K562 (cell line): ENCODE results near the gene OR1I1. TPM values are rescaled to one million over a fixed set of nuclear protein-coding genes. Genes with fewer than 3 reads are reported as not detected.
A peak's percentile ranks its signal among the peaks of the same experiment; 100 is the strongest.

ENCODE experiments used
- ATAC-seq: fragments of 200-7000 bp; cut with Tn5 transposase; 3 replicates; pipeline ENCODE4 v1.9.1; 2020; ENCODE audit warnings: moderate library complexity
- BruUV-seq: library from RNA; stranded (reverse); fragments of 400-500 nt; replicated peaks from 2 replicates; lab custom pipeline; 2021; lab: Mats Ljungman, UMichigan
- CTCF ChIA-PET: fragments of 300-600 bp; formaldehyde crosslinking; extraction: SDS; loops from one replicate; lab custom pipeline; 2021; ENCODE audit warnings: low intra/inter-chr PET ratio; lab: Yijun Ruan, JAX
- POLR2A ChIA-PET: fragments of 300-600, 350-650 bp; sonication (Branson Sonifier 250); formaldehyde crosslinking; extraction: SDS; loops from one replicate; lab custom pipeline; 2021; ENCODE audit warnings: antibody characterized with exemption, inconsistent platforms; lab: Yijun Ruan, JAX
- DNase-seq, 4 experiments: peaks; one replicate each; pipeline versions ENCODE4 v3.0.0 to v3.0.0-alpha.2; 2011 to 2018; ENCODE audit warnings: low spot score in 3 of 4, mixed read lengths in 3 of 4; ENCODE audit errors: extremely low read depth in 1 of 4
- FAIRE-seq: peaks from 2 replicates; lab custom pipeline; 2011; peaks lifted over from hg19 to GRCh38; lab: Jason Lieb, UNC
- H2AFZ ChIP-seq: 2 replicates; pipeline ENCODE4 v1.6.0; 2011; ENCODE audit warnings: low read depth, low read length, control low read depth, inconsistent platforms
- H3K27ac ChIP-seq: fragments of 200-600 bp; 3 replicates; pipeline ENCODE4 v1.8.0; 2011; ENCODE audit warnings: low read depth, mild to moderate bottlenecking, control low read depth, inconsistent platforms, low read length, moderate library complexity, mixed read lengths; ENCODE audit errors: extremely low read depth
- H3K27me3 ChIP-seq, 2 experiments: fragments of 300-600 bp in 1 of 2; 2 replicates in 1 of 2; 3 replicates in 1 of 2; pipeline versions ENCODE4 v1.6.0 to v1.8.0; 2011; ENCODE audit warnings: inconsistent platforms in 2 of 2, low read length in 2 of 2, mild to moderate bottlenecking in 1 of 2, mixed read lengths in 1 of 2, moderate library complexity in 1 of 2; ENCODE audit not compliant: control insufficient read depth in 2 of 2, insufficient read depth in 2 of 2
- H3K36me3 ChIP-seq: fragments of 300-600 bp; 3 replicates; pipeline ENCODE4 v1.8.0; 2011; ENCODE audit warnings: mild to moderate bottlenecking, low read length, inconsistent platforms; ENCODE audit not compliant: control insufficient read depth, insufficient read depth
- H3K4me1 ChIP-seq, 2 experiments: fragments of 200-600 bp in 1 of 2; replicated peaks in 1 of 2; 2 replicates in 1 of 2; 3 replicates in 1 of 2; pipeline versions ENCODE4 v1.5.1 to v1.8.0; 2011; ENCODE audit warnings: inconsistent platforms in 2 of 2, low read length in 2 of 2, mild to moderate bottlenecking in 1 of 2, mixed read lengths in 1 of 2, moderate library complexity in 1 of 2; ENCODE audit not compliant: control insufficient read depth in 2 of 2, insufficient read depth in 2 of 2
- H3K4me2 ChIP-seq: 2 replicates; pipeline ENCODE4 v1.6.1; 2011; ENCODE audit warnings: low read length, control low read depth, inconsistent platforms, mixed read lengths; ENCODE audit not compliant: insufficient read depth
- H3K4me3 ChIP-seq: fragments of 200-600 bp; sonication (generic), shearing (Covaris generic); 2 replicates; pipeline ENCODE4 v1.5.1; 2016; ENCODE audit warnings: control low read depth, inconsistent platforms
- H3K79me2 ChIP-seq: fragments of 200-600 bp; 3 replicates; pipeline ENCODE4 v1.8.0; 2011; ENCODE audit warnings: low read length, inconsistent platforms; ENCODE audit not compliant: control insufficient read depth, insufficient read depth
- H3K9ac ChIP-seq, 2 experiments: 2 replicates each; pipeline versions ENCODE4 v1.6.0 to v1.6.1; 2011; ENCODE audit warnings: low read depth in 2 of 2, low read length in 2 of 2, control low read depth in 1 of 2, inconsistent platforms in 1 of 2, mild to moderate bottlenecking in 1 of 2, mixed read lengths in 1 of 2; ENCODE audit not compliant: insufficient read depth in 1 of 2
- H3K9me1 ChIP-seq: one replicate; pipeline ENCODE4 v1.6.0; 2011; ENCODE audit warnings: inconsistent platforms, mild to moderate bottlenecking, low read length, moderate library complexity; ENCODE audit not compliant: control insufficient read depth, insufficient read depth
- H3K9me3 ChIP-seq: replicated peaks from 2 replicates; pipeline ENCODE4 v1.5.1; 2011; ENCODE audit warnings: low read depth, low read length, inconsistent platforms; ENCODE audit not compliant: control insufficient read depth, insufficient read depth
- H4K20me1 ChIP-seq: replicated peaks from 2 replicates; pipeline ENCODE4 v1.6.1; 2011; ENCODE audit warnings: low read length, inconsistent platforms, mixed read lengths; ENCODE audit not compliant: control insufficient read depth, insufficient read depth
- CHD4 ChIP-seq: fragments of 200-600 bp; sonication (generic); IDR thresholded peaks from 3 replicates; pipeline ENCODE4 v1.6.1; 2012; ENCODE audit warnings: low read depth, mild to moderate bottlenecking, mixed read lengths, low read length, inconsistent platforms; ENCODE audit not compliant: insufficient read depth, insufficient replicate concordance, poor library complexity, severe bottlenecking
- L3MBTL2 ChIP-seq: fragments of 450-650 bp; IDR thresholded peaks from 2 replicates; pipeline ENCODE4 v1.6.1; 2016; ENCODE audit warnings: mild to moderate bottlenecking, moderate library complexity
- PTRF ChIP-seq: fragments of 450-650 bp; IDR thresholded peaks from 2 replicates; pipeline ENCODE4 v1.6.1; 2016; ENCODE audit warnings: mild to moderate bottlenecking, missing genetic modification characterization, missing compliant biosample characterization
- TRIM28 ChIP-seq: fragments of 450-650 bp; IDR thresholded peaks from 2 replicates; pipeline ENCODE4 v1.6.1; 2017
- ZNF12 ChIP-seq: sonication (generic); formaldehyde crosslinking; IDR thresholded peaks from 2 replicates; pipeline ENCODE4 v1.4.0; 2020; ENCODE audit warnings: mild to moderate bottlenecking, missing genetic modification reagents
- ZNF551 ChIP-seq: fragments of 250-450 bp; sonication (Bioruptor Pico); IDR thresholded peaks from 2 replicates; pipeline ENCODE4 v1.5.0; 2021; ENCODE audit warnings: mild to moderate bottlenecking, moderate library complexity
- ZNF76 ChIP-seq: fragments of 250-450 bp; sonication (Bioruptor Pico); IDR thresholded peaks from 2 replicates; pipeline ENCODE4 v1.4.0; 2020; ENCODE audit warnings: mild to moderate bottlenecking, moderate library complexity, borderline replicate concordance
- WGBS: fragments of 100-300 bp; shearing (Covaris generic); methylation state at CpG from one replicate; pipeline ENCODE4 v1.1.6; 2016; ENCODE audit warnings: low coverage, mixed read lengths; ENCODE audit not compliant: insufficient coverage; ENCODE audit errors: missing lambda C conversion rate; 5-methylcytosine and 5-hydroxymethylcytosine counted together
- in situ Hi-C: fragments of 300-500 bp; cut with MboI; formaldehyde crosslinking; loops from 4 replicates; pipeline ENCODE4 v1.15.0; 2018; ENCODE audit warnings: inconsistent platforms, mixed read lengths
- intact Hi-C: fragments of 100-400 bp; cut with micrococcal nuclease; formaldehyde crosslinking; loops from 2 replicates; pipeline ENCODE4 v1.14.2; 2022
- polyA plus RNA-seq, 8 experiments: library from polyadenylated mRNA; depleted of rRNA in 4 of 8; stranded (reverse) in 5 of 8; unstranded in 3 of 8; fragments of >200 nt; fragmentation: Nextera tagmentation in 2 of 8; fragmentation: Illumina TruSeq in 1 of 8; extraction: Ambion mirVana in 2 of 8; extraction: Trizol in 1 of 8; gene quantifications; 2 replicates each; pipeline versions ENCODE4 v1.2.1 to v1.2.3, GENCODE V29; 2011 to 2014; ENCODE audit warnings: inconsistent platforms in 1 of 8, missing spikeins in 1 of 8
- total RNA-seq, 7 experiments: library from RNA; depleted of rRNA in 6 of 7; stranded (reverse); fragments of >200 nt in 6 of 7; fragmentation: Illumina TruSeq in 2 of 7; extraction: Trizol in 2 of 7; gene quantifications; 2 replicates each; pipeline versions ENCODE4 v1.2.1 to v1.2.3, GENCODE V29; 2011 to 2021; ENCODE audit warnings: low replicate concordance in 1 of 7
- TF ChIP-seq, protein P1 (sequence below), 2 experiments: fragments of 450-650 bp; IDR thresholded peaks; 2 replicates each; pipeline ENCODE4 v1.6.1; 2016; ENCODE audit warnings: mild to moderate bottlenecking in 2 of 2, borderline replicate concordance in 1 of 2, low read depth in 1 of 2, moderate library complexity in 1 of 2
- TF ChIP-seq, protein P2 (sequence below): sonication (generic); formaldehyde crosslinking; IDR thresholded peaks from 2 replicates; pipeline ENCODE4 v1.5.0; 2020; ENCODE audit warnings: missing genetic modification reagents

OR1I1 gene
- total and polyA plus RNA-seq, 9 of the 15 experiments (the other 6 are each of a cell fraction or from before 2014, with no cell fraction given): not detected

DNA sequence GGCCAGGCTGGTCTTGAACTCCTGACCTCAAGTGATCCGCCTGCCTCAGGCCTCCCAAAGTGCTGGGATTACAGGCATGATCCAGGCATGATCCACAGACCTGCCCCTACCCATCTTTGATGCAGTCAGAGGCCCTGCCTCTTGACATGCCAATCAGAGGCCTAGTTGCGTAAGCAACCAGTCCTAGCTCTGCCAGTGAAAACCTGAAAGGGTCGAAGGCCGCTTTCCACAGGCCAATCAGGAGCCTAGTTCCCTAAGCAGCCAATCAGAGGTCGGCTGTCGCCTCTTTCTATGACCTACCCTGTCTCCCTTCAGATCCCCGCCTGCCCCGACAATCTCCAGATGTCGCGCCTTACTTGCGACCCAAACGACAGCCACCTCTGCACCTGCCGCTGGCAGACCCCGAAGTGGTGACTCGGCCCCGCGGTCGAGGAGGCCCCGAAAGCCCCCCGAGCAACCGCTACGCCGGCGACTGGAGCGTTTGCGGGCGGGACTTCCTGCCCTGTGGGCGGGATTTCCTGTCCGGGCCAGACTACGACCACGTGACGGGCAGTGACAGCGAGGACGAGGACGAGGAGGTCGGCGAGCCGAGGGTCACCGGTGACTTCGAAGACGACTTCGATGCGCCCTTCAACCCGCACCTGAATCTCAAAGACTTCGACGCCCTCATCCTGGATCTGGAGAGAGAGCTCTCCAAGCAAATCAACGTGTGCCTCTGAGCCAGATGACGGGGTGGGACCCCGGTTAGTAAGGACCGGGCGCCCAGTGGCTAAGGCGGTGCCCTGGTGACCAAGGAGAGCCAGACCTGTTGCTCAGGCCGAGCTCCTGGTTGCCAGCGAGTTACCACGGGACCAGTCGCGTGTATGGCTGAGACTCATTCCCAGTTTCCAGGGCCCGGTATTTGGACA, 31.5 kb downstream of the OR1I1 start:
- no TSS peak for BruUV-seq
- H3K4me3 ChIP-seq: no peak overlapping the region
- H3K27me3 ChIP-seq: peaks cover 2 to 18% of the 10 kb centered on the region in 2 experiments; a peak in 3 of 5 replicates
- H3K4me2 ChIP-seq: no peak overlapping the region
- peaks cover 16% of the 10 kb centered on the region; the same call in 2 of the 3 replicates for H3K36me3 ChIP-seq
- no peak for FAIRE-seq
- CTCF ChIA-PET: no interaction called here
- no peak for ATAC-seq
- in situ Hi-C loops (no loop called here), intact Hi-C loops (no loop called here)
- no peak overlapping the region for H2AFZ ChIP-seq
- DNase-seq: no peak
- no peak overlapping the region for H3K27ac ChIP-seq
- H3K9me3 ChIP-seq: no peaks in the 10 kb centered on the region
- H3K79me2 ChIP-seq: no peaks in the 10 kb centered on the region
- POLR2A ChIA-PET: interaction anchor here (0.6 to 2.2 kb wide), 4 partner anchors 12 to 327 kb away, joined by 3 to 5 read pairs (median 4); no protein-coding TSS in a partner anchor
- H3K9ac ChIP-seq: no peak overlapping the region
- no peaks in the 10 kb centered on the region for H4K20me1 ChIP-seq
- WGBS: 78% methylated on average over 29 of the region's 58 CpGs
- no peaks in the 10 kb centered on the region for H3K9me1 ChIP-seq
- peaks cover 0 to 20% of the 10 kb centered on the region in 2 experiments; a peak in 2 of 5 replicates for H3K4me1 ChIP-seq
- TF ChIP-seq, protein P1, sequence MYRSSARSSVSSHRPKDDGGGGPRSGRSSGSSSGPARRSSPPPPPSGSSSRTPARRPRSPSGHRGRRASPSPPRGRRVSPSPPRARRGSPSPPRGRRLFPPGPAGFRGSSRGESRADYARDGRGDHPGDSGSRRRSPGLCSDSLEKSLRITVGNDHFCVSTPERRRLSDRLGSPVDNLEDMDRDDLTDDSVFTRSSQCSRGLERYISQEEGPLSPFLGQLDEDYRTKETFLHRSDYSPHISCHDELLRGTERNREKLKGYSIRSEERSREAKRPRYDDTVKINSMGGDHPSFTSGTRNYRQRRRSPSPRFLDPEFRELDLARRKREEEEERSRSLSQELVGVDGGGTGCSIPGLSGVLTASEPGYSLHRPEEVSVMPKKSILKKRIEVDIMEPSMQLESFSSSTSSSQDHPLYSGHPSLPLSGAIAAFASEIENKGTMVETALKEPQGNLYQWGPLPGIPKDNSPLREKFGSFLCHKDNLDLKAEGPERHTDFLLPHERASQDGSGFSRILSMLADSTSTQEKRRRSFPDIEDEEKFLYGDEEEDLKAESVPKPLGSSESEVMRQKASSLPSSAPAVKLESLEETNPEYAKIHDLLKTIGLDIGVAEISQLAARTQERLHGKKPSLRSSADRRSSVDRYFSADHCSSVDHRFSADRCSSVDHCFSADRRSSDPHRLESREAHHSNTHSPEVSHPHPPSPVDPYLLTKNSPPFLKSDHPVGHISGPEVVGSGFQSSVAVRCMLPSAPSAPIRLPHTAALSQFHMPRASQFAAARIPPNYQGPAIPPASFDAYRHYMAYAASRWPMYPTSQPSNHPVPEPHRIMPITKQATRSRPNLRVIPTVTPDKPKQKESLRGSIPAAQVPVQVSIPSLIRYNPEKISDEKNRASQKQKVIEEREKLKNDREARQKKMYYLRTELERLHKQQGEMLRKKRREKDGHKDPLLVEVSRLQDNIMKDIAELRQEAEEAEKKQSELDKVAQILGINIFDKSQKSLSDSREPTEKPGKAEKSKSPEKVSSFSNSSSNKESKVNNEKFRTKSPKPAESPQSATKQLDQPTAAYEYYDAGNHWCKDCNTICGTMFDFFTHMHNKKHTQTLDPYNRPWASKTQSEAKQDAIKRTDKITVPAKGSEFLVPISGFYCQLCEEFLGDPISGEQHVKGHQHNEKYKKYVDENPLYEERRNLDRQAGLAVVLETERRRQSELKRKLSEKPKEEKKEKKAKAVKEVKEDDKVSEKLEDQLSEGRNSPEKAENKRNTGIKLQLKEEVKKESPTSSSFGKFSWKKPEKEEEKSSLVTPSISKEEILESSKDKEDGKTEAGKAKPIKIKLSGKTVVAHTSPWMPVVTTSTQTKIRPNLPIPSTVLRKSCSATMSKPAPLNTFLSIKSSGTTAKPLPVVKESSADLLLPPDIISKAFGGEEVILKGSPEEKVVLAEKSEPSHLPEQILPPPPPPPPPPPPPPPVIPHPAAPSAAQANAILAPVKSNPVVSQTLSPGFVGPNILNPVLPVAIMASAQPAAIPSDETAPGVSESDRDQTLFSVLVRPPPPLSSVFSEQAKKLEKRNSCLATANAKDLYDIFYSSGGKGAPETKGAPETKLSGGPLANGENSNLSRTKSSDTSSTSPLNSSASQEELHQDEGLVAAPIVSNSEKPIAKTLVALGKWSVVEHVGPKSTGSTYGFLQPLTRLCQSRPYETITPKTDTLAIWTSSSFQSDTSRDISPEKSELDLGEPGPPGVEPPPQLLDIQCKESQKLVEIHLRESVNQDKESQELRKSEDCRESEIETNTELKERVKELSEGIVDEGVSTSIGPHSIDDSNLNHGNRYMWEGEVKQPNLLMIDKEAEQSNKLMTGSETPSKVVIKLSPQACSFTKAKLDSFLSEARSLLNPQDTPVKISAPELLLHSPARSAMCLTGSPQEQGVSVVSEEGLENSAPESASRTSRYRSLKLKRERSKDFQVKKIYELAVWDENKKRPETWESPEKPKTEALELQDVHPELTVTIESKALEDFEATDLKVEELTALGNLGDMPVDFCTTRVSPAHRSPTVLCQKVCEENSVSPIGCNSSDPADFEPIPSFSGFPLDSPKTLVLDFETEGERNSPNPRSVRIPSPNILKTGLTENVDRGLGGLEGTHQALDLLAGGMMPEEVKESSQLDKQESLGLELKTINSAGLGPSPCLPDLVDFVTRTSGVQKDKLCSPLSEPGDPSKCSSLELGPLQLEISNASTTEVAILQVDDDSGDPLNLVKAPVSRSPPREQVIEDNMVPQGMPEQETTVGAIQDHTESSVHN (IDR thresholded peaks at IDR 0.05; ENCODE audit: borderline replicate concordance in 1 of 2, low read depth in 1 of 2): no peak
- TF ChIP-seq TRIM28 (no peak), ZNF12 (CRISPR knock-in tag) (no peak), L3MBTL2 (peak; percentile 68), PTRF (tag) (no peak), ZNF76 (CRISPR knock-in tag) (no peak), CHD4 (no peak), ZNF551 (CRISPR knock-in tag) (no peak)
- TF ChIP-seq, protein P2, sequence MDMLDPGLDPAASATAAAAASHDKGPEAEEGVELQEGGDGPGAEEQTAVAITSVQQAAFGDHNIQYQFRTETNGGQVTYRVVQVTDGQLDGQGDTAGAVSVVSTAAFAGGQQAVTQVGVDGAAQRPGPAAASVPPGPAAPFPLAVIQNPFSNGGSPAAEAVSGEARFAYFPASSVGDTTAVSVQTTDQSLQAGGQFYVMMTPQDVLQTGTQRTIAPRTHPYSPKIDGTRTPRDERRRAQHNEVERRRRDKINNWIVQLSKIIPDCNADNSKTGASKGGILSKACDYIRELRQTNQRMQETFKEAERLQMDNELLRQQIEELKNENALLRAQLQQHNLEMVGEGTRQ (CRISPR knock-in tag): peak; percentile 61
